ENCODE measurements around the gene KIF19. TPM values are rescaled to one million over a fixed set of nuclear protein-coding genes. Genes with fewer than 3 reads are reported as not detected.
A peak's percentile ranks its signal among the peaks of the same experiment; 100 is the strongest.

KIF19 gene
- total and polyA plus RNA-seq, 8 donors = 0.22 to 13.5 (median 0.64) TPM

DNA sequence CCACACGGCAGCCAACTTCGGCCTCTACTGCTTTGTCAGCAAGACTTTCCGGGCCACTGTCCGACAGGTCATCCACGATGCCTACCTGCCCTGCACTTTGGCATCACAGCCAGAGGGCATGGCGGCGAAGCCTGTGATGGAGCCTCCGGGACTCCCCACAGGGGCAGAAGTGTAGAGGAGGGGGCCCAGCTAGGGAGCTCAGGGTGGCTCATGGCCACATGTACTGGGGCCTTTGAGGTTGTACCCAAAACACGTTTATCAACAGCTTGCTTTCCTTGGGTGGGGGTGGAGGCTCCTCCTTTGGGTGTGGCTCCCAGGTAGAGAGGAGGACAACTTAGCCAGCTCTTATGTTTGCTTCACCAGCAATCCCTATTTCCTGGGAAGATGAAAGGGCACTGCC lies 46.4 kb downstream of the KIF19 start:
- H3K27ac ChIP-seq = no peak overlapping the region
- H3K9me3 ChIP-seq = no peaks in the 10 kb centered on the region
- intact Hi-C loops (cut with DNase I) = no loop called here
- H3K4me3 ChIP-seq = no peak overlapping the region
- no peak for ATAC-seq
- no peaks in the 10 kb centered on the region for H3K36me3 ChIP-seq
- no peaks in the 10 kb centered on the region for H3K27me3 ChIP-seq
- DNase-seq = no peak
- FAIRE-seq = no peak
- TF ChIP-seq, protein P1, sequence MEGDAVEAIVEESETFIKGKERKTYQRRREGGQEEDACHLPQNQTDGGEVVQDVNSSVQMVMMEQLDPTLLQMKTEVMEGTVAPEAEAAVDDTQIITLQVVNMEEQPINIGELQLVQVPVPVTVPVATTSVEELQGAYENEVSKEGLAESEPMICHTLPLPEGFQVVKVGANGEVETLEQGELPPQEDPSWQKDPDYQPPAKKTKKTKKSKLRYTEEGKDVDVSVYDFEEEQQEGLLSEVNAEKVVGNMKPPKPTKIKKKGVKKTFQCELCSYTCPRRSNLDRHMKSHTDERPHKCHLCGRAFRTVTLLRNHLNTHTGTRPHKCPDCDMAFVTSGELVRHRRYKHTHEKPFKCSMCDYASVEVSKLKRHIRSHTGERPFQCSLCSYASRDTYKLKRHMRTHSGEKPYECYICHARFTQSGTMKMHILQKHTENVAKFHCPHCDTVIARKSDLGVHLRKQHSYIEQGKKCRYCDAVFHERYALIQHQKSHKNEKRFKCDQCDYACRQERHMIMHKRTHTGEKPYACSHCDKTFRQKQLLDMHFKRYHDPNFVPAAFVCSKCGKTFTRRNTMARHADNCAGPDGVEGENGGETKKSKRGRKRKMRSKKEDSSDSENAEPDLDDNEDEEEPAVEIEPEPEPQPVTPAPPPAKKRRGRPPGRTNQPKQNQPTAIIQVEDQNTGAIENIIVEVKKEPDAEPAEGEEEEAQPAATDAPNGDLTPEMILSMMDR (IDR thresholded peaks at IDR 0.05) = no peak
- H3K4me1 ChIP-seq = peaks cover 0 to 8% (median 3%) of the 10 kb centered on the region in 3 donors
- 81 to 91% methylated on average over 9 of the region's 9 CpGs for WGBS, 2 donors

DNA sequence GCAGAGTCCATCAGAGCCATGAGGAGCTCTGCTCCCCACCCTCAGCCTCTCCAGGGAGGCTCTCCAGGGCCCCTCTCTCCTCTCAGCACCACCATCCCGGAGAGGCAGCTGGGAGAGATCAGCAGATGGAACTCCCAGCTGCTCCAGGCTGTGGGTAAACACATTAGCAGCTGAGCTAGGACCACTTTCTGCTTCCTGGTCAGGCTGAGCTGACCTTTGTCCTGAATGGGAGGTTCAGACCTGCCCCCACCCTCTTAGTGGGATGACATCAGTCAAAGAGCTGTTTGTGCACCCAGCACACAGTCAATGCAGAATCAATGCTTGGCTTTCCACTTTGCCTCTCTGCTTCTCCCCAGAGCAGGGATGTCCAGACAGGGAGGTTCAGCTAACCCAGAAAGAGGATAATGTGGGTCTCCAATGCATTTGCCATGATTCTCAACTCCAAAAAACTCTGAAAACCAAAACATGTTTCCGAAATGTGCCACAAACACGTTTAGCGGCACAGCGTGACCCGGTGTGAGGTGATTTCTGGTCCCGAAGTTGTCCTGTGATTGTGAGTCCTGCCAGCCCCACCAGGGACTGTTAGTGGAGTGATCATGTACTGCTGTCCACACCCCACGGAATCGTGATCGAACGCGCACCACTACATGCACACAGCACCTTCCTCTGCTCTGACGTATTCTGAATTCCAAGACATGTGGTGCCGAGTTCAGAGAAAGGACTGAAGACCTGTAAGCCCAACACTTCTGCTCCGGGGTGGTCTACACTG lies 48.0 kb downstream of the KIF19 start:
- FAIRE-seq (no peak), ATAC-seq (peak; percentile 77 to 94 (median 87)), DNase-seq (peak in 2 of 6 donors; percentile 28 to 48)
- 53% methylated on average over 15 of the region's 15 CpGs for WGBS, 2 donors
- intact Hi-C loops (cut with DNase I) = no loop called here
- no peaks in the 10 kb centered on the region for H3K27me3 ChIP-seq
- H3K9me3 ChIP-seq = no peaks in the 10 kb centered on the region
- H3K27ac ChIP-seq = peak overlapping the region in 1 of 4 donors; percentile 22
- no peak overlapping the region for H3K4me3 ChIP-seq
- TF ChIP-seq, protein P1 (IDR thresholded peaks at IDR 0.05) = no peak
- peaks cover 0 to 5% (median 3%) of the 10 kb centered on the region in 3 donors for H3K4me1 ChIP-seq
- H3K36me3 ChIP-seq = no peaks in the 10 kb centered on the region

GRCh38 chr17:74374858-74375257 lies 48.8 kb downstream of the KIF19 start:
- Histone ChIP-seq H3K4me1 (peaks cover 7 to 9% (median 7%) of the 10 kb centered on the region in 3 donors), H3K27ac (no peak overlapping the region), H3K36me3 (no peaks in the 10 kb centered on the region), H3K9me3 (no peaks in the 10 kb centered on the region), H3K4me3 (no peak overlapping the region), H3K27me3 (no peaks in the 10 kb centered on the region)
- intact Hi-C loops (cut with DNase I) = no loop called here
- DNase-seq (peak in 1 of 6 donors; percentile 4), ATAC-seq (no peak), FAIRE-seq (no peak)
- TF ChIP-seq, protein P1 (IDR thresholded peaks at IDR 0.05) = no peak
- 85 to 87% methylated on average over 3 of the region's 3 CpGs for WGBS, 2 donors

- Histone ChIP-seq H3K9me3 (no peaks in the 10 kb centered on the region), H3K27me3 (no peaks in the 10 kb centered on the region), H3K27ac (no peak overlapping the region), H3K4me1 (peaks cover 9 to 12% (median 9%) of the 10 kb centered on the region in 3 donors), H3K36me3 (no peaks in the 10 kb centered on the region), H3K4me3 (no peak overlapping the region)
- 19 to 21% methylated on average over 20 of the region's 20 CpGs for WGBS, 2 donors
- ATAC-seq (peak; percentile 90 to 96 (median 94)), FAIRE-seq (no peak), DNase-seq (peak; percentile 85 to 100 (median 94))
- intact Hi-C loops (cut with DNase I) = loop anchor here in 2 of 3 donors (2.0 kb wide), 1 partner anchor 77 kb away; no protein-coding TSS in a partner anchor
- TF ChIP-seq, protein P1 (IDR thresholded peaks at IDR 0.05) = peak; percentile 85 to 94 (median 92)
Observed at GRCh38 chr17:74379495-74380085, 53.6 kb downstream of the KIF19 start.

Data from pancreas (tissue), 10 donors.